H1 (cell line): Measurements from ENCODE around the gene KLHL7. TPM values are rescaled to one million over a fixed set of nuclear protein-coding genes. Genes with fewer than 3 reads are reported as not detected.
A peak's percentile ranks its signal among the peaks of the same experiment; 100 is the strongest.

Experiments
- CTCF ChIA-PET: fragments of 300-600 bp; sonication (Branson Sonifier 250); formaldehyde crosslinking; loops from one replicate; lab custom pipeline; 2021; ENCODE audit not compliant: partially characterized antibody; lab: Charles Lee
- POLR2A ChIA-PET: fragments of 300-600 bp; sonication (Branson Sonifier 250); formaldehyde crosslinking; loops from one replicate; lab custom pipeline; 2021; ENCODE audit warnings: inconsistent platforms; ENCODE audit not compliant: partially characterized antibody; lab: Charles Lee
- DNase-seq, 2 experiments: peaks; one replicate each; pipeline versions ENCODE4 v3.0.0 to v3.0.0-alpha.2; 2010 to 2022; ENCODE audit warnings: low spot score in 2 of 2, low read depth in 1 of 2, mixed read lengths in 1 of 2
- FAIRE-seq: peaks from 2 replicates; lab custom pipeline; 2011; peaks lifted over from hg19 to GRCh38; lab: Jason Lieb, UNC
- H2AFZ ChIP-seq: 2 replicates; pipeline ENCODE4 v1.8.1; 2012; ENCODE audit warnings: low read length, inconsistent platforms
- H2AK5ac ChIP-seq: 2 replicates; pipeline ENCODE4 v1.6.1; 2013; ENCODE audit warnings: low read depth, low read length
- H2BK120ac ChIP-seq: replicated peaks from 2 replicates; pipeline ENCODE3; 2013; ENCODE audit warnings: low read depth, low read length, inconsistent platforms
- H2BK12ac ChIP-seq: 2 replicates; pipeline ENCODE4 v1.6.1; 2013; ENCODE audit warnings: low read depth, low read length
- H2BK15ac ChIP-seq: 2 replicates; pipeline ENCODE4 v1.6.1; 2013; ENCODE audit warnings: low read length
- H2BK20ac ChIP-seq: 2 replicates; pipeline ENCODE4 v1.6.1; 2013; ENCODE audit warnings: low read length
- H2BK5ac ChIP-seq: 2 replicates; pipeline ENCODE4 v1.6.1; 2013; ENCODE audit warnings: low read depth, low read length
- H3K14ac ChIP-seq: 2 replicates; pipeline ENCODE4 v1.6.1; 2013; ENCODE audit warnings: inconsistent platforms; ENCODE audit not compliant: insufficient read length
- H3K18ac ChIP-seq: 2 replicates; pipeline ENCODE4 v1.6.1; 2013; ENCODE audit warnings: low read length; ENCODE audit errors: extremely low read depth
- H3K23ac ChIP-seq: 2 replicates; pipeline ENCODE4 v1.6.1; 2013; ENCODE audit warnings: inconsistent platforms; ENCODE audit not compliant: insufficient read length
- H3K23me2 ChIP-seq: 2 replicates; pipeline ENCODE4 v1.6.1; 2013; ENCODE audit warnings: low read depth, low read length
- H3K27ac ChIP-seq: 2 replicates; pipeline ENCODE4 v1.6.1; 2011; ENCODE audit warnings: low read depth, low read length, inconsistent platforms
- H3K27me3 ChIP-seq, 4 experiments: replicated peaks in 1 of 4; 1 replicate in 1 of 4; 2 replicates in 3 of 4; pipeline versions ENCODE4 v1.6.1 to v1.8.1; 2011 to 2013; ENCODE audit warnings: low read length in 3 of 4, mild to moderate bottlenecking in 3 of 4, inconsistent platforms in 2 of 4, mixed read lengths in 2 of 4, moderate library complexity in 1 of 4; ENCODE audit not compliant: control insufficient read depth in 3 of 4, insufficient read depth in 3 of 4; ENCODE audit errors: extremely low read depth in 1 of 4
- H3K36me3 ChIP-seq, 4 experiments: 2 replicates each; pipeline versions ENCODE4 v1.6.1 to v1.8.1; 2011 to 2013; ENCODE audit warnings: mild to moderate bottlenecking in 4 of 4, low read length in 3 of 4, moderate library complexity in 2 of 4, control low read depth in 1 of 4, inconsistent platforms in 1 of 4; ENCODE audit not compliant: insufficient read depth in 4 of 4, control insufficient read depth in 2 of 4
- H3K4ac ChIP-seq: replicated peaks from 2 replicates; pipeline ENCODE3; 2013; ENCODE audit warnings: low read length, low read depth, mixed read lengths, inconsistent platforms; ENCODE audit not compliant: insufficient read length
- H3K4me1 ChIP-seq, 4 experiments: replicated peaks in 1 of 4; 1 replicate in 1 of 4; 2 replicates in 3 of 4; pipeline versions ENCODE4 v1.6.1 to v1.8.1; 2011 to 2013; ENCODE audit warnings: low read length in 3 of 4, inconsistent platforms in 2 of 4, mixed read lengths in 1 of 4; ENCODE audit not compliant: insufficient read depth in 4 of 4, control insufficient read depth in 3 of 4
- H3K4me2 ChIP-seq, 2 experiments: 2 replicates each; pipeline versions ENCODE4 v1.6.1 to v1.8.1; 2011 to 2013; ENCODE audit warnings: low read depth in 2 of 2, low read length in 2 of 2, control low read depth in 1 of 2, inconsistent platforms in 1 of 2, mild to moderate bottlenecking in 1 of 2; ENCODE audit not compliant: insufficient read depth in 1 of 2
- H3K4me3 ChIP-seq, 4 experiments: fragments of 200-600, 300-600 bp in 1 of 4; sonication (generic), shearing (Covaris generic), sonication (Bioruptor Twin) in 1 of 4; 2 replicates each; pipeline versions ENCODE4 v1.5.1 to v1.8.1; 2011 to 2016; ENCODE audit warnings: low read length in 4 of 4, low read depth in 3 of 4, control low read depth in 2 of 4, inconsistent platforms in 2 of 4, mild to moderate bottlenecking in 2 of 4, mixed read lengths in 1 of 4, moderate library complexity in 1 of 4; ENCODE audit not compliant: insufficient read depth in 2 of 4; ENCODE audit errors: extremely low read depth in 1 of 4
- H3K56ac ChIP-seq: replicated peaks from 2 replicates; pipeline ENCODE3; 2013; ENCODE audit warnings: low read depth, mild to moderate bottlenecking, mixed read lengths, low read length, inconsistent platforms; ENCODE audit not compliant: insufficient read length
- H3K79me1 ChIP-seq: 2 replicates; pipeline ENCODE4 v1.6.1; 2013; ENCODE audit warnings: low read depth, low read length, control low read depth
- H3K79me2 ChIP-seq, 2 experiments: 2 replicates each; pipeline versions ENCODE4 v1.6.1 to v1.8.1; 2012 to 2013; ENCODE audit warnings: low read length in 2 of 2, mild to moderate bottlenecking in 2 of 2, inconsistent platforms in 1 of 2; ENCODE audit not compliant: insufficient read depth in 2 of 2, control insufficient read depth in 1 of 2
- H3K9ac ChIP-seq, 4 experiments: replicated peaks in 1 of 4; 1 replicate in 1 of 4; 2 replicates in 3 of 4; pipeline versions ENCODE4 v1.6.1 to v1.8.1; 2011 to 2013; ENCODE audit warnings: low read depth in 3 of 4, low read length in 3 of 4, control low read depth in 2 of 4, mild to moderate bottlenecking in 2 of 4, moderate library complexity in 2 of 4, inconsistent platforms in 1 of 4; ENCODE audit errors: extremely low read depth in 1 of 4
- H3K9me3 ChIP-seq, 2 experiments: 2 replicates each; pipeline versions ENCODE4 v1.6.1 to v1.8.1; 2012 to 2013; ENCODE audit warnings: mild to moderate bottlenecking in 2 of 2, moderate library complexity in 2 of 2, control low read depth in 1 of 2, inconsistent platforms in 1 of 2, low read depth in 1 of 2, low read length in 1 of 2, mixed read lengths in 1 of 2; ENCODE audit not compliant: insufficient read depth in 2 of 2
- H4K20me1 ChIP-seq, 2 experiments: replicated peaks in 1 of 2; 2 replicates each; pipeline versions ENCODE3 to v1.8.1; 2011 to 2013; ENCODE audit warnings: inconsistent platforms in 2 of 2, low read length in 2 of 2, mild to moderate bottlenecking in 1 of 2; ENCODE audit not compliant: insufficient read depth in 2 of 2, control insufficient read depth in 1 of 2
- H4K5ac ChIP-seq: 2 replicates; pipeline ENCODE4 v1.6.1; 2013; ENCODE audit warnings: low read length, low read depth, mixed read lengths, inconsistent platforms; ENCODE audit not compliant: insufficient read length
- H4K8ac ChIP-seq: 2 replicates; pipeline ENCODE4 v1.8.0; 2013; ENCODE audit warnings: mild to moderate bottlenecking, moderate library complexity, low read length, inconsistent platforms; ENCODE audit not compliant: insufficient read depth; ENCODE audit errors: extremely low read depth
- H4K91ac ChIP-seq: replicated peaks from 2 replicates; pipeline ENCODE3; 2013; ENCODE audit warnings: low read length, mixed read lengths, inconsistent platforms; ENCODE audit not compliant: insufficient read length
- CBX8 ChIP-seq: fragments of 300-800, 300-1000 bp; sonication (generic); IDR thresholded peaks from 2 replicates; pipeline ENCODE4 v1.7.1; 2016; ENCODE audit warnings: low read depth, low read length, borderline replicate concordance
- CTBP2 ChIP-seq: IDR thresholded peaks from 2 replicates; pipeline ENCODE4 v1.7.0; 2011; ENCODE audit warnings: borderline replicate concordance, mild to moderate bottlenecking, moderate library complexity, mixed read lengths, low read length; ENCODE audit not compliant: insufficient read depth, insufficient read length
- CTCF ChIP-seq, 3 experiments: IDR thresholded peaks; 1 replicate in 2 of 3; 2 replicates in 1 of 3; pipeline versions ENCODE4 v1.5.1 to v1.6.1; 2011; ENCODE audit warnings: low read length in 3 of 3, mild to moderate bottlenecking in 3 of 3, inconsistent platforms in 2 of 3, low read depth in 1 of 3, moderate library complexity in 1 of 3; ENCODE audit not compliant: insufficient read depth in 1 of 3; ENCODE audit errors: control extremely low read depth in 1 of 3
- HDAC6 ChIP-seq: IDR thresholded peaks from one replicate; pipeline ENCODE4 v1.7.1; 2012; ENCODE audit warnings: low read depth, mild to moderate bottlenecking, inconsistent platforms, low read length, moderate library complexity
- KDM4A ChIP-seq: IDR thresholded peaks from one replicate; pipeline ENCODE4 v1.7.1; 2012; ENCODE audit warnings: low read depth, mild to moderate bottlenecking, moderate library complexity, low read length, inconsistent platforms; ENCODE audit not compliant: severe bottlenecking
- POLR2A ChIP-seq, 2 experiments: IDR thresholded peaks; 1 replicate in 1 of 2; 2 replicates in 1 of 2; pipeline ENCODE4 v1.6.1; 2011; ENCODE audit warnings: low read depth in 2 of 2, low read length in 2 of 2, mild to moderate bottlenecking in 2 of 2; ENCODE audit errors: control extremely low read depth in 1 of 2
- POU5F1 ChIP-seq: IDR thresholded peaks from 2 replicates; pipeline ENCODE4 v1.6.1; 2011; ENCODE audit warnings: low read depth, mild to moderate bottlenecking, low read length, moderate library complexity
- RAD21 ChIP-seq, 2 experiments: IDR thresholded peaks in 1 of 2; conservative IDR thresholded peaks in 1 of 2; 2 replicates each; pipeline ENCODE4 v1.6.1; 2011; ENCODE audit warnings: low read depth in 2 of 2, low read length in 2 of 2, improper control_type of control experiment in 1 of 2, inconsistent platforms in 1 of 2, mild to moderate bottlenecking in 1 of 2, moderate library complexity in 1 of 2
- SP1 ChIP-seq: IDR thresholded peaks from 2 replicates; pipeline ENCODE4 v1.6.1; 2011; ENCODE audit warnings: low read depth, low read length
- TEAD4 ChIP-seq: IDR thresholded peaks from 2 replicates; pipeline ENCODE4 v1.6.1; 2012; ENCODE audit warnings: low read depth, low read length, inconsistent platforms, mixed read lengths
- ZNF274 ChIP-seq: IDR thresholded peaks from 2 replicates; pipeline ENCODE4 v1.7.0; 2012; ENCODE audit warnings: low read length, borderline replicate concordance; ENCODE audit errors: extremely low read depth
- WGBS, 2 experiments: shearing (Covaris generic) in 1 of 2; methylation state at CpG; one replicate each; pipeline versions ENCODE4 v1.1.6 to v1.1.7; 2013 to 2015; ENCODE audit warnings: low lambda C conversion rate in 2 of 2, mixed read lengths in 2 of 2, inconsistent platforms in 1 of 2, low coverage in 1 of 2, missing lambda C conversion rate in 1 of 2; ENCODE audit not compliant: insufficient replicate concordance in 2 of 2, insufficient coverage in 1 of 2, insufficient read length in 1 of 2; ENCODE audit errors: extremely low coverage in 1 of 2, missing lambda C conversion rate in 1 of 2; 5-methylcytosine and 5-hydroxymethylcytosine counted together
- polyA plus RNA-seq, 7 experiments: library from polyadenylated mRNA; depleted of rRNA in 3 of 7; stranded (reverse) in 5 of 7; unstranded in 2 of 7; fragments of >200 nt in 5 of 7; fragments of 200-250 nt in 2 of 7; gene quantifications; 1 replicate in 5 of 7; 2 replicates in 1 of 7; 4 replicates in 1 of 7; pipeline versions ENCODE4 v1.2.1 to v1.2.3, GENCODE V29; 2011 to 2013; ENCODE audit warnings: missing spikeins in 2 of 7, mixed read lengths in 2 of 7
- total RNA-seq: library from RNA; stranded (reverse); fragmentation: NEBNext Ultra II Directional; extraction: Animal tissue kit (Norgen Biotek cat#: 25700); gene quantifications from 2 replicates; pipeline ENCODE4 v1.2.1, GENCODE V29; 2021

Gene KLHL7
- total and polyA plus RNA-seq, 2 of the 8 experiments (the other 6 are each of a cell fraction or from before 2014, with no cell fraction given): 65.3 to 115 TPM

GRCh38 chr7:23100697-23101096, 4.9 kb upstream of the KLHL7 start:
- Histone ChIP-seq H3K9ac (0 out of 7 replicates have a peak overlapping the region, but pooled peaks of 1 of the 4 experiments have one; percentile 18), H4K91ac (no peak overlapping the region), H3K14ac (no peak overlapping the region), H2AK5ac (no peak overlapping the region), H2BK5ac (no peak overlapping the region), H3K79me1 (no peaks in the 10 kb centered on the region), H3K27ac (no peak overlapping the region), H3K27me3 (no peaks in the 10 kb centered on the region), H2BK12ac (no peak overlapping the region), H3K4me1 (no peaks in the 10 kb centered on the region), H3K4ac (no peak overlapping the region), H4K5ac (no peak overlapping the region), H2BK20ac (no peak overlapping the region), H3K23me2 (no peaks in the 10 kb centered on the region; the same call in 1 of the 2 replicates), H2AFZ (no peak overlapping the region), H4K20me1 (no peaks in the 10 kb centered on the region), H2BK120ac (no peak overlapping the region), H4K8ac (no peak overlapping the region), H3K23ac (no peak overlapping the region), H3K18ac (no peak overlapping the region), H2BK15ac (no peak overlapping the region), H3K36me3 (no peaks in the 10 kb centered on the region), H3K9me3 (peaks cover 0 to 2% of the 10 kb centered on the region in 2 experiments; a peak in 1 of 4 replicates), H3K4me3 (no peak overlapping the region; a peak in 1 of 8 replicates), H3K4me2 (no peak overlapping the region), H3K56ac (no peak overlapping the region), H3K79me2 (peaks cover 0 to 6% of the 10 kb centered on the region in 2 experiments; a peak in 2 of 4 replicates)
- ChIA-PET POLR2A (interaction anchor here (1.7 kb wide), 1 partner anchor 105 kb away, joined by 5 read pairs; no protein-coding TSS in a partner anchor), CTCF (interaction anchor here (0.6 to 8.4 kb wide), 15 partner anchors 13 to 509 kb away, joined by 3 to 102 read pairs (median 5); no protein-coding TSS in a partner anchor)
- DNase-seq: no peak
- WGBS, 2 experiments: 54% methylated on average over 2 of the region's 2 CpGs; no CpG with 5 or more reads in 1 of the 2 experiments
- peak; percentile 71 for FAIRE-seq
- TF ChIP-seq CBX8 (no peak), POLR2A (IDR thresholded peaks at IDR 0.05; ENCODE audit: control extremely low read depth in 1 of 2, low read depth in 2 of 2, low read length in 2 of 2) (no peak), HDAC6 (no peak), ZNF274 (no peak), CTCF (IDR thresholded peaks at IDR 0.05; ENCODE audit: control extremely low read depth in 1 of 3, insufficient read depth in 1 of 3, low read depth in 1 of 3, low read length in 3 of 3) (peak; percentile 20 to 81 (median 63)), CTBP2 (no peak), KDM4A (no peak), RAD21 (IDR thresholded peaks at IDR 0.05 in 1 of 2, conservative IDR thresholded peaks at IDR 0.05 in 1 of 2; ENCODE audit: low read depth in 2 of 2, low read length in 2 of 2) (peak; percentile 79 to 89), POU5F1 (no peak), SP1 (no peak), TEAD4 (peak; percentile 54; the same call in 1 of the 2 replicates)
